GM15510 (cell line): ENCODE data around the gene LDB2.

ENCODE experiments used
- POLR2A ChIP-seq: IDR thresholded peaks from 3 replicates; pipeline ENCODE4 v1.6.1; 2011; ENCODE audit warnings: borderline replicate concordance; ENCODE audit not compliant: insufficient read length; ENCODE audit errors: extremely low read depth

LDB2 gene

DNA sequence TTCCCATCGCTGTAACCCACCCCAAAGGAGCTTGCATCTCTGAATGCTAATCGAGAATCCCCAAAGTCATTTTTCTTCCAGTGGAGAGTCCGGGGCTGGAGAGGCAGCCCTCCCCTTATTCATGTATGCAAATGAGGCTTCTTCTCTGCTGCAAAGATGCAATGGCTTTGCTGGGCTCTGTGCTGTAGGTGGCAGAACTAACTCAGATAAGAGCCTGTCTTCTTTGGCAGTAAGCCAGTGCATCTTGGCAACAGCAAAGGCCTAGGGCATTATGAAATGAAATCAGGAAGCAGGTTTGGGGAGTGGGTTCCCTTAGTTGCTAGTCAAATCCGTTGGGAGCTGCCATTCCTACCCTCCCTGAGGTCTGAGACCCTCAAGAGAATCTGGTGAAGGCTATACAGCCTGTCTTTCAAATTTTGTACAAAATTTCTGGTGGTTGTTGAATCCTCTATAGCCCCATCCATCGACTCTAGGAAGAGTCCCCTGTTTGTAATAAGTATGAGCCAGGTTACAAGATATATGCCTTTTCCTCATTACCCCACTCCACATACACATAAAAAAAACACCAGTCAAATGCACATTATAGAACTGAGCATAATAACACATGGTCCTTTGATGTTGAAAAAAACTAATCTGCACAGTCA lies 381.5 kb downstream of the LDB2 start:
- no peak for TF ChIP-seq POLR2A

DNA sequence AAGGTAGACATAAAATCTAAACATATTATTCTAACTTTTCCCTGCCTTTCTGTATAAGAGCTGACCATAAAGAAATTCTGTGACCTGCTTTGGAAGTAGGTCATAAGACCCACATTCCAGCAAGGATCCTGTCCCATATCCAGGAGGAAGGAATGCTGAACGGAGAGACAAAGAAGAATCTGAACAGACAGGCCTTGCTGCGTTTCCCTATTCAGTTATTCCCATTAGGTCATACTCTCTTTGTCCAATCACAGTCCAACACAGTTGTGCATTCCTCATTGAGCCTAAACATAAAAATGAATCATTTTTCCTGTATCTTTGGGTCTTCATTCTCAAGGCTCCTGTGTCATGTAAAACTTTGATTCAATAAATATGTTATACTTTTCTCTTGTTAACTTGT lies 384.6 kb downstream of the LDB2 start:
- no peak for TF ChIP-seq POLR2A

DNA sequence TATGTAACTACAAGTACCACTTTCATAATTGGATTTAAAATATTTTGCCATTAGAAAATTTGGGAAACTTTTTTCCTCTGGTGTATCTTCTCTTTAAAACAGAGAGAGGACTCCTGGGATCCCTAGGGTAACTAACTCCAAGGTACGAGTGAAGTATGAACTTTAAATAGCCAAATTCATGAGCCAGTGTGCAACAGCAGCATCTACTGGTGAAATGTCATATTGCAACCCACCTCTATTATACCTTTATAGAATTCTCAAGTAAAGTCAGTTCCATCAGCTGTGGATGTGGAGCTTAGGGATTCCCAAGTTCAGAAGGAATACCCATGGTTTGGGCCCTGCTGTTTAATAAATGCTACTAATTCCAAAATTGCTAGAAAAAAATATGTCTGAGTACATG lies 389.5 kb downstream of the LDB2 start:
- no peak for TF ChIP-seq POLR2A

DNA sequence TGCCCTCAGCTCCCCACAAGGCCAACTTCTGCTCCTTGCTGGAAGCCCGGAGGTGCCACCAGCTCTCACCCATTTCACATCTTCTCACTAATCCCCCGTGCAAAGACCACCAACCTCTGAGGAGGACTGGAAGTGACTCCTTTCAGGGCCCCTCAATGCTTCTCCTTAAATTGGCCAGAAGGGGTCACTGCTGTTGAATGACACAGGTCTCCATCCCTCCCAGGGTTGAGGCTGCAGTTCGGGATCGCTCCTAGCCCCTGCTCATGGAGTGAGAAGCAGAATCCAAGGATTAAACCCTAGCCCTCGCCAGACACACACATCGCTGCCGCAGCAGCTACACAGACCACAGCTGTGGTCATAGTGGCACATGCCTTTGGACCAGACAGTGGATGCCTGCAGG lies 392.7 kb downstream of the LDB2 start:
- no peak for TF ChIP-seq POLR2A

DNA sequence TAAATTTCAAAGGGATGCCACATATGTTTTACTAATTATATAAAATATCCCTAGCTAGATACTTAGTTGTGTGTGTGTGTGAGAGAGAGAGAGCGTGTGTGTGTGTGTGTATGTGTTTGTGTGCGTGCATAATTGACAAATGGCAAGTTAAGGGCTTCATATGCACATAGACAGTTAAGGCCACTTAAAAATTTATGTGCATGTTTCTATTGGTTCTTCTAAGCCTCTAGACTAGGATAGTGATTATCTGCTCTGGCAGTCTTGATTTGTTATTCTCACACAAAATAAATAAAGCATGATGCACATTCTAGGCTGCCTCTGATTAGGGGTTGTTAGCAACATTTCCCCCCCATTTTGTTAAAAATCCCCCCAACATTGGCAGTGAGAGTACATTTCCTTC lies 393.2 kb downstream of the LDB2 start:
- TF ChIP-seq POLR2A, result no peak

DNA sequence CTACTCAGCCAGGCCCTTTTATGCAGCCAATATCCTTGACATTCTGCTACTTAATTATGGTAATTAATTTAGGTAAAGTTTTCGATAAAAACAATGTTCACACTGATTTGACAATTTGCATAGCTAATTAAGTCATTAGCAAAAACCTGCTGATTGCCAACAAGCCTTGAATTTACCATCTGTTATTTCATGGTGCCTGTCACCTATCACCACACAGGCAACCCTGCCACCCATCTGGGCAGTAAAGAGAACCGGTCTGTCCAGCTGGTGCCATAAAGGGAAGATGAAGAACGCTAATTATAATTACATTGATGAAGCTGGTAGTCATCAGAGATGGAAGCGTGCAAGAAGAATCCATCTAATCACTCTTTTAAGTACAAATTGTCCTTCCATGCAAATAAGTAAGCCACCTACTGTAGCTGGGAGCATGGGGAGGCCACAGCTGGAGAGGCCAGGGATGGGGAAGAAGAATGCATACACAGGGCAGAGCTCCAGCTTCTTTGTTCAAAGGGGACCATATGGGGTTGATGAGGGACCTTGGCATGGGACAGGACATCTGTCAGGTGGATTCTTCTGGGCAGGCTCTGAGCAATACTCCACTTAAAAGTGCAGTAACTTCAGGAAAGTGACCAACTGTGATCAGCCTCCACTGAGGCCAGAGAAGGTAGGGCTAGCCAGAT lies 394.9 kb downstream of the LDB2 start:
- no peak for TF ChIP-seq POLR2A

DNA sequence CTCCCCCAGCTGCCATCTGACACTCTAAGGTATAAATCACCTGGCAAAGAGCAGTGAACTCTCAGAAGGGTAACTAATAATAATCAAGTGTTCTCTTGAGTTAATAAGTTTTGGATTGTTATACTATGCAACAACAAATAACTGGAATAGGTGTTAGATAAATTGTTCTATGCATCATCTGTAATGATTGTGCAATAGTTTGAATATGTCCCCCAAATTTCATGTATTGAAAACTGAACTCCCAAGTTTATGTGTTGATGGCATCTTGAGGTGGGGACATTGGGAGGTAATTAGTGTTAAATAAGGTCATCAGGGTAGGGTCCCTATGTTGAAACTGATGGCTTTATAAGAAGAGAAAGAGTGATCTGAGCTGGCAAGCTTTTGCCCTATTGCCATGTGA lies 399.5 kb downstream of the LDB2 start:
- TF ChIP-seq POLR2A, result no peak

DNA sequence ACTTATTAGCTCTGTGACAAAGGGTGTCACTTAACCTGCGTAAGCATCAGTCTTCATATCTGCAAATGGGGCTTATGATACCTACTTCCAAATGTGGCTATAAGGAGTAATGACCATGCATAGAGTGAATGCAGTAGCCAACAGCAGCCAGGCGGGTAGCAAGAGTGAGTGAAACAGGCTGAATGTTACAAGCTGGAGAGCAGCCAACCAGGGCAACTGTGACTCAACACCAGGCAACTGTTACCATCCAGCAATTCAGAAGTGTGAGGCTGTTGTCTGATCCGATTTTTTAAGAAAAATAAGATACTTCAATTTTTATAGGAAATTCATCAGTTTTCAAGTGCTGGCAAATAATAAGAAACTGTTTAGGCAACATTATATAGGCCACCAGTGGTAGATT lies 401.9 kb downstream of the LDB2 start:
- TF ChIP-seq POLR2A, result no peak

DNA sequence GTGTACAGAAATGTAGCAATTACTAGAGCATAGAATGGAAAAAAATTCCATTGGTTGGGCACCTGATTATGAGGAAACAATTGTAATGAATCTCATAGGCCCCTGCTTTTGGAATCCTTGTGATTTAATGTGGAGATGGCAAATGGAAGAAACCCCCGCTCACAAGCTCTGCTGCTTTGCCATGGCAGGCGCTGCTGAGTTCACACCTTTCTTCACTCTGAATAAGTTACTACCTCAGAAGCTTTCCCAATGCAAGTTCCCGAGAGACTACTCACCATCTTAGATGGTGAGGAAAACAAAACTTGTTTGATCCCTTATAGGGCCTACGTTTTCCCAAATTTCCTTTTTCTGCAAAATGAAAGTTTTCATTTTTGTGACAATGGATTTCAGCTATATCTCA lies 405.6 kb downstream of the LDB2 start:
- TF ChIP-seq POLR2A, result no peak

DNA sequence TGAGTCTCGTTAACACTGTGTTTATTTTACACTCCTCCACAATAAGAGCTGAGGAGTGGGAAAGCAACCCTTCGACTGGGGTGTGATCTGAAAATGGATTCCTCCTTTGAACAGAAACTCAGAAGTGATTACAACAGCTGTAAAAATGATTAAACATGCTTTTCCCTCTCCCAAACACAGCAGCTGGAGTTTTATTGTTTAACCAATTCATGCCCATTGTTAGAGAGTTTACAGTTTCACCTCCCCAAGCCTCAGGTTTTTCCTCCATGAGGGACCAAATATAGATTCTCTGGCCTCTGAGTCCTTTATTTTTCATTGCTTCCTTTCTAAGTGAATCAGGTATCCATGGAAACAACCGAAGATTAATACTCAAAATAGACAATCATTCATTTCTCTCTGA lies 409.2 kb downstream of the LDB2 start:
- no peak for TF ChIP-seq POLR2A

DNA sequence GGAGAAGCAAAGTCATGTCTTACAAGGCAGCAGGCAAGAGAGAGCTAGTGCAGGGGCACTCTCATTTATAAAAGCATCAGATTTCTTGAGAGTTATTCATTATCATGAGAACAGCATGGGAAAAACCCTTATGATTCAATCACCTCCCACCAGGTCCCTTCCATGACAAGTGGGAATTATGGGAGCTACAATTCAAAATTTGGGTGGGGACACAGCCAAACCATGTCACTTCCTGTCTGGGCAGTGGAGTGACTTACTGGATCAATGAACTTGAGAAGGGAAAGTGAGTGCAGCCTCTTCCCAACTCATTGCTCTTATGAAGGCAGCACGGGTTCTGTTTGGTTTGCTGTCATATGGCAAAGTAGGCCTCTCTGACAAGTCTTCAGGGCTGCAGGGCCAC lies 410.4 kb downstream of the LDB2 start:
- TF ChIP-seq POLR2A, result no peak

DNA sequence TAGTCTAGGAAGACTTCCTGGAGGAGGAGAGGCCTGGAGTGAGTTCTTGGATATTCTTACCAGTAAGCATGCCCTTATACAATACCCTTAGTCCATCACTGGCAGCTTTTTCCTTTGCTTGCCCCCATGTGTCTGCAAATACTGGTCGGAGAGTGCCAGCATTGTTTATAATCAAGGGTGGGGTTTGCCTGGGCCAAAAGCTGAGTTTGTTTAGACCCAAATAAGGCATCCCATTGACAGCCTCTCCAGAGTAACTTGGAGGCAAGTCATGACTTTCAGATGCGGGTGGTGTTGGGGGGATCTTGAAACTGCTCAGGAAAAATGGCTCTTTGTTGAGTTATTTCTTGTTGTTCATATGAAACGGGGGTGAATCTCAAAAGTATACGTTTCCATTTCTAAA lies 413.7 kb downstream of the LDB2 start:
- TF ChIP-seq POLR2A, result no peak

DNA sequence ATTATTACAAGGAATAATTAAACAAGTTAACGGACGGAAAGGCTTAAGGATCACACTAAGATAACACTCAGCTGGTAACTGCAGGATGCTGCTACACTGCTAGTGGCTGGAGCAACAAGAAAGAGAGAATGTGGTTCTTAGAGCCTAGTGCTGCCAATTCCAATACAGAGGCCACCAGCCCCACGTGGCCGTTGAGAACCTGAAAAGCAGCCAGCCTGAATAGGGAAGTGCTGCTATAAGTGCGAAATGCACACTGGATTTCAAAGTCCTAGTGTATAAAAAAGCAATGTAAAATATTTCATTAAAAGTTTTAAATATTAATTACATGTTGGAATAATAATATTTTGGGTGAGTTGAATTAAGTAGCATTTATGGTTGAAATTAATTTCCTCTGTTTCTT lies 414.9 kb downstream of the LDB2 start:
- no peak for TF ChIP-seq POLR2A

DNA sequence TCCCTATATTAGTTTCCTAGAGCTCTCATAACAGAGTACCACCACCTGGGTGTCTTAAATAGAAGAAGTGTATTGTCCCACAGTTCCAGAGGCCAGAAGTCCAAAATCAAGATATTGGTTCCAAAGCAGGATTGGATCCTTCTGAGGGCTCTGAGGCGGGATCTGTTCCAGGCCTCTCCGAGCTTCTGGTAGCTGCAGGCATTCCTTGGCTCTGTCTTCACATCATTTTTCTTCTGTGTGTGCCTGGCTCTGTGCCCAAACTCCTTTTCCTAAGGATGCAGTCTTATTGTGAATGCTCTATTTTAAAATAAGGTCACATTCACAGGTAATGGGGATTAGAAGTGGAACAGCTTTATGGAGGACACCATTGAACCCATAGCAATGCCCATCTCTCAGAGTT lies 418.4 kb downstream of the LDB2 start:
- no peak for TF ChIP-seq POLR2A

DNA sequence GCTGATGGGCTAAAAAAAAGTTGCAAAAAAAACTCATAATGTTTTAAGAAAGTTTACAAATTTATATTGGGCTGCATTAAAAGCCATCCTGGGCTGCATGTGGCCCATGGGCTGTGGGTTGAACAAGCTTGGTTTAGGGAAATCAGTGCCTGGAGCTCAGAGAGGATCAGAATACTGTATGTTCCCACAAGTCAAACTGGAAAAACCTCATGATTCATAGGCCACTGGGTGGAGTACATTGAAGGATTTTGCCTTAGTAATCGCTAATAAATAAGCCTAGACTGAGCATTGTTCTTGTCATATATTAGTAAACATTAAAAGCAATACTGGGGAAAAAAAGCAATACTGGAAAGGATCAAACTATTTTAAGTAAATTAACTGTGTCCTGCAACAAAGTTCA lies 425.9 kb downstream of the LDB2 start:
- no peak for TF ChIP-seq POLR2A

DNA sequence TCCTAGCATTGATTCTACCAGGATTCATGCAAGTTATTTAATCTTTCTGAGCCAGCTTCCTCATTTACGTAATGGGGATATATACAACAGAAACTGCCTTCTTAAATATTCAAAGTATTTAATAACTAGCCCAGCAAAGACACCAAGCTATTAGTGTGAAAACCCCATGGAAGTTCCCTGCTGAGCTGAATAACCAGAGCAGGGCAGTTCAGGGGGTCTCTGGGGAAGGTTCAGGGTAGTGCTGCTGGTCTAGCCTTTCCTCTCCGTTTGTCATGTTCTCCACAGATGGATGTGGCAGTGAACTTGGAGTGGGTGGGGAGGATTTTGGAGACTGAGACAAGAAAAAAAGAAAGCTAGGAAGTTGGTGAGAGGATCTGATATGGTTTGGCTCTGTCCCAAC lies 431.4 kb downstream of the LDB2 start:
- no peak for TF ChIP-seq POLR2A
